ENCODE data around the gene LRP5.
"Not testable (repeated sequence)": the region's sequence is repeated elsewhere in the genome, so short reads cannot be mapped to it uniquely, and the experiment has no call there.

The LRP5 gene

GRCh38 chr11:68297052-68297378, 15.4 kb upstream of the LRP5 start:
- Histone ChIP-seq H3K9ac (ENCODE audit: low read depth, low read length) (no peak overlapping the region), H3K36me3 (ENCODE audit: insufficient read depth, low read length) (no peaks in the 10 kb centered on the region), H3K4me1 (ENCODE audit: insufficient read depth, low read length) (no peaks in the 10 kb centered on the region), H3K9me3 (ENCODE audit: control insufficient read depth, insufficient read depth, low read length) (no peaks in the 10 kb centered on the region)

GRCh38 chr11:68297494-68297811, 14.9 kb upstream of the LRP5 start:
- Histone ChIP-seq H3K9ac (ENCODE audit: low read depth, low read length) (no peak overlapping the region), H3K4me1 (ENCODE audit: insufficient read depth, low read length) (no peaks in the 10 kb centered on the region), H3K36me3 (ENCODE audit: insufficient read depth, low read length) (no peaks in the 10 kb centered on the region), H3K9me3 (ENCODE audit: control insufficient read depth, insufficient read depth, low read length) (no peaks in the 10 kb centered on the region)

DNA sequence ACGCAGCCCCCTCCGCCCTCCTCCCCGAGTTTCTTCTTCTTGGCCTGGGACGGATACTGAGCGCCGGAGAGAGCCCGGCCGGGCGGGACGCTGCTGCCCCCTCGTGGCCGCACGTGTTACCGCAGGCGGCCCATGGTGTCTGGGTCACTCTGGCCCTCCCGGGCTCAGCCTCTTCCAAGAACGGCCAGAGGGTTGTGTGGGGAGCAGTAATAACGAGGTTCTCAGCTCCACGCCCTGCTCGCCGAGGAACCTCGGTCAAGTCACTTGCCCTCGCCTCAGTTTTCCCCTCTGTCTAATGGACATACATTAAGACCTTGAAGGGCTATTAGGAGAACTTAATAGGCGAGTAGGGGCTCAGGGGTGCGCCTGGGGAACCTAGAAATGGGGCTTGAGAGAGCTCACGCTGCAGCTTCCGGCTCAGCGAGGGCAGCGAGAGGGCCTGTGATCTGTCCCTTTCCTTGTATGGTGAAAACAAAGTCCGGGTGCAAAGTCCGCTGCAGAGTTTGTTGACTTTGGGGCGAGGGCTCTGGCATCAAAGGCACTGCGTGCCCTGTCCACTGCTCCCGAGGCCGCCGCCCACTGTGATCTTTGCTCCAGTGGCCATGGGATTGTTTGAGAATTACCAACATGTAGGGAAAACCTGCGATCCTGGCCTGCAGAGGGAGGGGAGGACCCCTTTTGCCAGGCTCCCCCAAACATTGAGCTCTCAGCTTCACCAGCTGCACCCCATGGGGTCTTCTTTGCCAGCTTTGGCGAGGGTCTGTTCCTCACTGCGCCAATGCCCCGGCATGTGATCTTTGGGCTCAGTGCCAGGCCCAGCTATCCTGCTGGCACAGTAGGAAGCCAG, 14.4 kb upstream of the LRP5 start:
- H3K36me3 ChIP-seq (ENCODE audit: insufficient read depth, low read length) = no peaks in the 10 kb centered on the region
- H3K4me1 ChIP-seq (ENCODE audit: insufficient read depth, low read length) = no peaks in the 10 kb centered on the region
- H3K9me3 ChIP-seq (ENCODE audit: control insufficient read depth, insufficient read depth, low read length) = no peaks in the 10 kb centered on the region
- no peak overlapping the region for H3K9ac ChIP-seq (ENCODE audit: low read depth, low read length)

DNA sequence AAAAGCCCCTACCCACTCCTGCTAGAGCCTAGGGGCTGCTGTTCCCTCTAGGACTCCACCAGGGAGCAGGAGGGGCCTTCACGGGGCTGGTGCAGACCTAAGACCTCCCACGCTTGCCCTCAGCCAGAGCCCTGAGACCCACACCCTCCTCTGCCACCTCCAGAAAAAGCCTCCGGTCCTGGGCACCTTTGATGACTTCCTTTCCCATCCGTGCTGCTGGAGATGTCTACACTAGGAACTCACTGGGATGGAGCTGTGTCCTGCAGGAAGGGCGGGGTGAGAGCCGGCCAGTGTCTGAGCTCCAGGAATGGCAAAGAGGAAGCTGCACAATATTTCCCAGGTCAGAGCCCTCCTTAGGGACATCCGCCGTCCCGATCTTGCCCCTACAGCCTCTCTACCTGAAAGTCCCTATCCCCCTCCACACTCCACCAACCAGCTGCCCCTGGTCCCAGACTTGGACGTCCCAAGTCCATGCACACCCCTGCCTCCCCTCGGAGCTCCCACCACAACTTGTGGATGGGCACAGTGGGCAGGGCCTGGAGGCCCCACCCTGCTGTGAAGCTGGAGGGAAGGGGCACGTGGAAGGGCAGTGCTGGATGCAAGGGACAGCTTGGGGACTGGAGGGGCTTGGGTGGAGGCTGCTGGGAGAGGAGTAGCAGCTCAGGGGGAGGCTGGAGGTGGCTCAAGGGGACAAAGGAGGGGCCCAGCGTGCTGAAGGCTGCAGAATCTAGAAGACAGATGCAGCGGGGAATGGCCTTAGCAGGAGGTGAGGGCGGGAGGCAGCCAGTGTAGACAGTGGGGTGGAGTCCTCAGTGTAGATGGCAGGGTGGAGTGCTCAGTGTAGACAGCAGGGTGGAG, 13.5 kb upstream of the LRP5 start:
- no peak overlapping the region for H3K9ac ChIP-seq (ENCODE audit: low read depth, low read length)
- H3K9me3 ChIP-seq (ENCODE audit: control insufficient read depth, insufficient read depth, low read length) = 0 out of 2 replicates have a peak, but pooled peaks cover 1% of the 10 kb centered on the region
- no peaks in the 10 kb centered on the region for H3K36me3 ChIP-seq (ENCODE audit: insufficient read depth, low read length)
- H3K4me1 ChIP-seq (ENCODE audit: insufficient read depth, low read length) = no peaks in the 10 kb centered on the region

GRCh38 chr11:68299517-68299879, 12.9 kb upstream of the LRP5 start:
- H3K4me1 ChIP-seq (ENCODE audit: insufficient read depth, low read length); H3K9me3 ChIP-seq (ENCODE audit: control insufficient read depth, insufficient read depth, low read length); H3K9ac ChIP-seq (ENCODE audit: low read depth, low read length); H3K36me3 ChIP-seq (ENCODE audit: insufficient read depth, low read length): not testable (repeated sequence)

DNA sequence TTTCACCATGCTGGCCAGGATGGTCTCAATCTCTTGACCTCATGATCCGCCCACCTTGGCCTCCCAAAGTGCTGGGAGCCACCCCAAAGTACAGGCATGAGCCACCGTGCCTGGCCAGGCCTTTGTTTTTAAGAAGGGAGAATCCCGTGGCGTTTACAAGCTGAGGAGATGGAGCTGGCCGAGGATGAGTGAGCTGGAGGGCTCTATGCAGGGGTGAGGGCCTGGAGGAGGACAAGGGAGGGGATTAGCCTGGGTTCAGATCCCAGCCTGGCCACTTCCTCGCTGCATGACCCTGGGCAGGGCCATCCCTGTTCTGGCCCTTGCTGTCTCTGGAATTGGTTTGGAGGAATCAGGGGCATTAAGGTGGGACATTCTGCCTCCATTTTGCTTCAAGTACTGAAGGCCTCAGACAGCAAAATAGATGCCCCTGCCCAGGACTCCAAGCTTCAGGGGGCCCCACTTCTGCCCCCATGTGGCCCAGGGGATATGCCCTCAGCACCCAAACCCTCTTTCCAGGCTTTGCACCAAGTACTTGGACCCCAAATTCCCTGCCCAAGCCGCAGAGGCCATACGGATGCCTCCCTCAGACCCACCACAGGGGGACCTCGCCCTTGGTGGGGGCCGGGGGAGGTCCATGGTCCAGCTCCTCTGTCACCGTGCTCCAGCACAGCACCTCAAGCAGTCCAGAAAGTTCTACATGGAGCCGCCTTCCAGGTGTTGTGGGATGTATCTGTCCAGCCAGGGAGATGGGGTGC, 12.1 kb upstream of the LRP5 start:
- H3K4me1 ChIP-seq (ENCODE audit: insufficient read depth, low read length) = no peaks in the 10 kb centered on the region
- H3K9ac ChIP-seq (ENCODE audit: low read depth, low read length) = no peak overlapping the region
- H3K9me3 ChIP-seq (ENCODE audit: control insufficient read depth, insufficient read depth, low read length) = peaks cover 8% of the 10 kb centered on the region
- no peaks in the 10 kb centered on the region for H3K36me3 ChIP-seq (ENCODE audit: insufficient read depth, low read length)

DNA sequence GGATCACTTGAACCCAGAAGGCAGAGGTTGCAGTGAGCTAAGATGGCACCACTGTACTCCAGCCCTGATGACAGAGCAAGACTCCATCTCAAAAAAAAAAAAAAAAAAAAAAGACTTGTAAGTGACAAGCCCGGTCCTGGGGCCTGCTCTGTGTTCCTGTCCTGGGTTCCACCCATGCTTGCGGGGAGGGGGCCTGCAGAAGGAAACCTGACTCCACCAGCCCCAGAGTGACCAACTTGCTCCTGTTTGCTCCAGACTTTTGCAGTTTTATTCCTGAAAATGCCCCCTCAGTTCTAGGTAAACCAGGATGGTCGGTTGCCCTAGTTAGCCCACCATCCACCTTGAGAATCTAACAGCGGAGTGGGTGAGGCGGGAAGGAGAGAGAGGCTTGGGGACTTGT, 10.1 kb upstream of the LRP5 start:
- Histone ChIP-seq H3K36me3 (ENCODE audit: insufficient read depth, low read length) (no peaks in the 10 kb centered on the region), H3K9ac (ENCODE audit: low read depth, low read length) (no peak overlapping the region), H3K9me3 (ENCODE audit: control insufficient read depth, insufficient read depth, low read length) (peaks cover 8% of the 10 kb centered on the region), H3K4me1 (ENCODE audit: insufficient read depth, low read length) (no peaks in the 10 kb centered on the region)

DNA sequence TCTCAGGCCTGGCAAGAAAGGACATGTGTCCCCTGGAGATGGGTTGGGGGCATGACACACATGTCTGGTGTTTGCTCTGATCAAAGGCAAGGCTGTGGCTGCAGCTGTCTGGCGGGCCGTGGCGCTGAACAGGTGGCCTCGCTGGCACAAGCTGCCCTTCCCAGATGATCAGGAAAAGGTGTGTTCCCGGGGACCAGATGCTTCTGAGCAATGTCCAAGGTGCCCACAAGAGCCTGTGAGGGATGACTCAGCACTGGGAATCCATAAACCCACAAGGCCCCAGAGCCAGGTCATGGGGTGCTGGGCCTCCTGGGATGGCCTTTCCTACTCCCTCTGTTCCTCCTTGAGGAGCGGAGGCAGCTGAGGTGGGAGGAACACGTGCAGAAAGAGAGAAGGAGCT, 9.7 kb upstream of the LRP5 start:
- Histone ChIP-seq H3K4me1 (ENCODE audit: insufficient read depth, low read length) (no peaks in the 10 kb centered on the region), H3K9ac (ENCODE audit: low read depth, low read length) (no peak overlapping the region), H3K36me3 (ENCODE audit: insufficient read depth, low read length) (no peaks in the 10 kb centered on the region), H3K9me3 (ENCODE audit: control insufficient read depth, insufficient read depth, low read length) (peaks cover 8% of the 10 kb centered on the region)

- no peaks in the 10 kb centered on the region for H3K36me3 ChIP-seq (ENCODE audit: insufficient read depth, low read length)
- no peaks in the 10 kb centered on the region for H3K4me1 ChIP-seq (ENCODE audit: insufficient read depth, low read length)
These were observed 9.3 kb upstream of the LRP5 start for GRCh38 chr11:68303083-68303482.

DNA sequence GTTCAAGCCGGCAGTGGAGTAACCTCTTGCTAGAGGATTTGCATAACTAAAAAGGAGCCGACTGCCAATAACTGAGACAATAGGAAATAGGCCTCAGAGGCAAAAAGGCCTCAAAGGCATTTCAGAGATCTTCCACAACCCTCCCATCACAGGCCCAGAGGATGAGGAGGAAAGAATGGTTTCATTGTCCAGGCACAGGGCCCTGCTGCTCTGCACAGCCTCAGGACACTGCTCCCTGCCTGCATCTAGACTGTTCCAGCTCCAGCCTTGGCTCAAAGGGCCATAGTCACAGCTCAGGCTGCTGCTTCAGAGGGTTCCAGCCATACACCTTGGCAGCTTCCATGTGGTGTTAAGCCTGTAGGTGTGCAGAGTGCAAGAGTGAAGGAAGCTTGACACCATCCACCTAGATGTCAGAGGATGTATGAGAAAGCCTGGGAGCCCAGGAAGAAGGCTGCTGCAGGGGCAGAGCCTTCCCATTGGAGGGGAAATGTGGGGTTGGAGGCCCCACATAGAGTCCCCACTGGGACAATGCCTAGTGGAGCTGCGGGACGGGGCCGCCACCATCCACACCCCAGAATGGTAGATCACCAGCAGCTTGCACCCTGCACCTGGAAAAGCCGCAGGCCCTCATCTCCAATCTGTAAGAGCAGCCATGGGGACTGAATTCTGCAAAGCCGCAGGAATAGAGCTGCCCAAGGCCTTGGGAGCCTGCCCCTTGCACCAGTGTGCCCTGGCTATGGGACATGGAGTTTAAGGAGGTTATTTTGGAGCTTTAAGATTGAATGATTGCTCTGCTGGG, 8.2 kb upstream of the LRP5 start:
- Histone ChIP-seq H3K9me3 (ENCODE audit: control insufficient read depth, insufficient read depth, low read length) (peaks cover 8% of the 10 kb centered on the region), H3K4me1 (ENCODE audit: insufficient read depth, low read length) (no peaks in the 10 kb centered on the region), H3K9ac (ENCODE audit: low read depth, low read length) (no peak overlapping the region), H3K36me3 (ENCODE audit: insufficient read depth, low read length) (no peaks in the 10 kb centered on the region)

More at GRCh38 chr11:68303083-68303482, 9.3 kb upstream of the LRP5 start:
- peaks cover 8% of the 10 kb centered on the region for H3K9me3 ChIP-seq (ENCODE audit: control insufficient read depth, insufficient read depth, low read length)
- no peak overlapping the region for H3K9ac ChIP-seq (ENCODE audit: low read depth, low read length)

DNA sequence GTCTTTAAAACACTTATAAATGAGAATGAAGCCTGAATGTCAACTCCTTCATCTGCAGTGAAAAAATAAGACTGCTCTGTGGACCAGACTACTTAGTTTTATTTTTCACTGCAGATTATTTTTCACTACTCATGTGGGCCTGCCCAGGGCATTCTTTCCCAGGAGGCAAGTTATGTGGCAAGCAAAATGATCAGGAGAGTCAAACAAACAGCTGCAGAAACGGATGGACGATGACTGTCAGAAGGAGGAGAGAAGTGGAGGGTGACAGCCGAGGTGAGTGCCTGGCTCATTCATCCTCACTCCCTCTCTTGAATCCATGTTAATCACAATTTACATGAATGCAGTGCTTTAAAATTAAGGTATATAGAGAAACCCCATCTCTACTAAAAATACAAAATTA, 5.8 kb upstream of the LRP5 start:
- H3K4me1 ChIP-seq (ENCODE audit: insufficient read depth, low read length) = no peaks in the 10 kb centered on the region
- no peaks in the 10 kb centered on the region for H3K36me3 ChIP-seq (ENCODE audit: insufficient read depth, low read length)
- no peak overlapping the region for H3K9ac ChIP-seq (ENCODE audit: low read depth, low read length)
- peaks cover 8% of the 10 kb centered on the region for H3K9me3 ChIP-seq (ENCODE audit: control insufficient read depth, insufficient read depth, low read length)

- Histone ChIP-seq H3K9ac (ENCODE audit: low read depth, low read length) (no peak overlapping the region), H3K36me3 (ENCODE audit: insufficient read depth, low read length) (no peaks in the 10 kb centered on the region), H3K9me3 (ENCODE audit: control insufficient read depth, insufficient read depth, low read length) (peaks cover 8% of the 10 kb centered on the region), H3K4me1 (ENCODE audit: insufficient read depth, low read length) (no peaks in the 10 kb centered on the region)
These were observed 4.3 kb upstream of the LRP5 start for GRCh38 chr11:68308068-68308467.

DNA sequence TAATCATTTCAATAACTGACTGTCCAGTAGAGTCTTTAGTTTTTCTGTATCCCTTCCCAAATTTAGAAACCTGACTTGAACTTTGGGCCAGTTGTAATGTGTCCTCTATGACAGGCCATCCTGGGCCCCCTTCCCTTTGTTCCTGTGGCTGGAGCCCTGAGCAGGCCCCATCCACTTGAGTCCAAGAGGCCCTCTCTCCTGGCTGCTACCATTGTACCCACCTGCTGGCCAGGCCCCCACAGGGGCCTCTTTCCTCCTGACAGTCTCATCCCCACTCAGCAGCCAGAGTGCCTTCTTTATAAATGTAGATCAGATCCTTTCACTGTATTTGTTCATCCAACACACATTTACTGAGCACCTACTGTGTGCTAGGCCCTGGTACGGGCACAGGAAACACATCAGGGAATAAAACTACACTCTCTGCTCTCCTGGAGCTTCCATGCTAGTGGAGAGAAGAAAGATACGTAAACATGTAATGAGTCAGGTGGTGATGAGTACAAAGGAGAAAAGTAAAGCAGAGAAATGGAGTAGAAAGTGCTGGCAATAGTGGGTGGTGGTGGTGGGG, 2.7 kb upstream of the LRP5 start:
- H3K9me3 ChIP-seq (ENCODE audit: control insufficient read depth, insufficient read depth, low read length) = no peaks in the 10 kb centered on the region
- H3K4me1 ChIP-seq (ENCODE audit: insufficient read depth, low read length) = no peaks in the 10 kb centered on the region; the same call in 1 of the 2 replicates
- H3K9ac ChIP-seq (ENCODE audit: low read depth, low read length) = no peak overlapping the region
- no peaks in the 10 kb centered on the region for H3K36me3 ChIP-seq (ENCODE audit: insufficient read depth, low read length)
